NCI-H1417 treated with DMSO at 0.1 percent for 48 hours (cell line): ENCODE data around the gene SLC35A4.
"Not testable (repeated sequence)": the region's sequence is repeated elsewhere in the genome, so short reads cannot be mapped to it uniquely, and the experiment has no call there.

ENCODE experiments used
- DNase-seq: peaks from one replicate; lab custom pipeline; 2025; lab: John Stamatoyannopoulos, UW

SLC35A4 gene

GRCh38 chr5:140558542-140558941 lies 6.1 kb upstream of the SLC35A4 start:
- no peak for DNase-seq

- DNase-seq, result no peak
These were observed 4.4 kb upstream of the SLC35A4 start for GRCh38 chr5:140560227-140560626.

DNA sequence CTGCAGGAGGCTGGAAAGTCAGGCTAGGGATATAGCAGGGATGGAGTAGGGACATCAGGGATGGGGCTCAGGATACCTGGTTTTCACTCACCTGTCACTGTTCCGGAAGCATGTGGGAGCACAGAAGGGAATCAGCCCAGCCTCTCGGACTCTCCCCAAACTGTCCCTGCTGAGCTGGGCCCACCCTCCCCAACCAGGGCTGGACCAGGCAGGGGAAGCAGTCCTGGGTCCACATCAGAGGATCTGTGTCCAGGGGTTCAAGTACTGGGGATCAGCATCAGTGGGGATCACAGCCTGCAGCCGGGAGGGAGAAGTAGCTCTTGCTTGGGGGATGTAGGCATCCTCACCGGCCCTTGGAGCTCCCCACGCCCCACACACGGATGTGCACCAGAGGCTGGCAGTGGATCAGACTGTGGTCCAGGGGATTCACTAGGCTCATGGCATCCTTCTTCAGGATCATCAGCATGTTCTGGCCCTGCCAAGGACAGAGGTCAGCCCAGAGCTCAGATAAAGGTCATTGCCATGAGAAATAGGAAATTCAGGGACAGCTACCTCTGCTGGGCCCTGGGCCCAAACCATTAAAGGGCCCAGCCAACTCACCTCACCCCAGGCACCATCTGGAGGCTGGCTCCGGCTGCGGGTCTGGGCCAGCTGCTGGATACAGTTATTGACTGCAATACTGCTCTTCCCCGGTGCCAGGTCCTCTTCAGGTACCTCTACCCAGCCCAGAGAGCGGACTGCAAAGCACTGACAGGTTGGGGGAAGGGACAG lies 2.7 kb upstream of the SLC35A4 start:
- DNase-seq, result no peak

DNA sequence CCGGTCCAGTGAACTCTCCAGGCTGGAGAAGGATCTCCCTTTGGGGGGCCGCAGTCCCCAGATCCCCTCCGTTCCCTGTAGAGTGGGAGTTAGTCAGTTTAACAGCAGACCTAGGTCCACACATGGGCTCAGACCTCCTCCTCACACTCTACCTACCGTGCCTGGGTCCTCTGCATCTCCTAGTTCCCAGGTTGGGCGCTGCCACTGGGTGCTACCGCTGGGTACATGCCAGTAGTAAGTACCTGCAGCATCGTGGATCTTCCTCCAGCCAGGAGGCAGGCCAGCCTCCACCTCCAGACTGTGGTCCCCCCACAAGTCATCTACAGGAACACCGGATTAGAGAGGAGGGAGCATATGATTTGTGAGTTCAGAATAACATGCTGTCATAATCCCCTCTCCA lies 1.0 kb upstream of the SLC35A4 start:
- no peak for DNase-seq

GRCh38 chr5:140565024-140565779 lies 574 bp downstream of the SLC35A4 start:
- no peak for DNase-seq

GRCh38 chr5:140565780-140566095 lies 1.1 kb downstream of the SLC35A4 start:
- DNase-seq, result no peak

DNA sequence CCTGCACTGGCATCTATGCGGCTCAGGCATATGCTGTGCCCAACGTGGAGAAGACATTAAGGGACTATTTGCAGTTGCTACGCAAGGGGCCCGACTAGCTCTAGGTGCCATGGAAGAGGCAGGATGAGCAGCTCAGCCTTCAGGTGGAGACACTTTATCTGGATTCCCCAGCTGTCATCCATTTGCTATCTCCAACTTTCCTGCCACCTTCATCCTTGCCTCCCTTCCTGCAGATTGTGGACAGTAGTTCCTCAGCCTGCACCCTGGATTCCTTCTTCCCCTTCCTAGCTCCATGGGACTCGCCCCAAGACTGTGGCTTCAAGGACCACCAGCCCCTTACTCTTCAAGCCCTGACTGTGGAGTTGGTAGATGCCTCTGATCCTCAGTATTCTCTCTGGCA lies 2.0 kb downstream of the SLC35A4 start:
- DNase-seq, result no peak

DNA sequence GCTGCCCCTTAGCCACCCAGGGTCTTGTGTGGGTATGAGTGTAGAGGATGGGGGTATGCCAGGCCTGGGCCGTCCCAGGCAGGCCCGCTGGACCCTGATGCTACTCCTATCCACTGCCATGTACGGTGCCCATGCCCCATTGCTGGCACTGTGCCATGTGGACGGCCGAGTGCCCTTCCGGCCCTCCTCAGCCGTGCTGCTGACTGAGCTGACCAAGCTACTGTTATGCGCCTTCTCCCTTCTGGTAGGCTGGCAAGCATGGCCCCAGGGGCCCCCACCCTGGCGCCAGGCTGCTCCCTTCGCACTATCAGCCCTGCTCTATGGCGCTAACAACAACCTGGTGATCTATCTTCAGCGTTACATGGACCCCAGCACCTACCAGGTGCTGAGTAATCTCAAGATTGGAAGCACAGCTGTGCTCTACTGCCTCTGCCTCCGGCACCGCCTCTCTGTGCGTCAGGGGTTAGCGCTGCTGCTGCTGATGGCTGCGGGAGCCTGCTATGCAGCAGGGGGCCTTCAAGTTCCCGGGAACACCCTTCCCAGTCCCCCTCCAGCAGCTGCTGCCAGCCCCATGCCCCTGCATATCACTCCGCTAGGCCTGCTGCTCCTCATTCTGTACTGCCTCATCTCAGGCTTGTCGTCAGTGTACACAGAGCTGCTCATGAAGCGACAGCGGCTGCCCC lies 2.6 kb downstream of the SLC35A4 start:
- no peak for DNase-seq

DNA sequence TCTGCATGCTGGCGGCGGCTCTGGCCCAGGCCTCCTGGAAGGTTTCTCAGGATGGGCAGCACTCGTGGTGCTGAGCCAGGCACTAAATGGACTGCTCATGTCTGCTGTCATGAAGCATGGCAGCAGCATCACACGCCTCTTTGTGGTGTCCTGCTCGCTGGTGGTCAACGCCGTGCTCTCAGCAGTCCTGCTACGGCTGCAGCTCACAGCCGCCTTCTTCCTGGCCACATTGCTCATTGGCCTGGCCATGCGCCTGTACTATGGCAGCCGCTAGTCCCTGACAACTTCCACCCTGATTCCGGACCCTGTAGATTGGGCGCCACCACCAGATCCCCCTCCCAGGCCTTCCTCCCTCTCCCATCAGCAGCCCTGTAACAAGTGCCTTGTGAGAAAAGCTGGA lies 3.2 kb downstream of the SLC35A4 start:
- no peak for DNase-seq

DNA sequence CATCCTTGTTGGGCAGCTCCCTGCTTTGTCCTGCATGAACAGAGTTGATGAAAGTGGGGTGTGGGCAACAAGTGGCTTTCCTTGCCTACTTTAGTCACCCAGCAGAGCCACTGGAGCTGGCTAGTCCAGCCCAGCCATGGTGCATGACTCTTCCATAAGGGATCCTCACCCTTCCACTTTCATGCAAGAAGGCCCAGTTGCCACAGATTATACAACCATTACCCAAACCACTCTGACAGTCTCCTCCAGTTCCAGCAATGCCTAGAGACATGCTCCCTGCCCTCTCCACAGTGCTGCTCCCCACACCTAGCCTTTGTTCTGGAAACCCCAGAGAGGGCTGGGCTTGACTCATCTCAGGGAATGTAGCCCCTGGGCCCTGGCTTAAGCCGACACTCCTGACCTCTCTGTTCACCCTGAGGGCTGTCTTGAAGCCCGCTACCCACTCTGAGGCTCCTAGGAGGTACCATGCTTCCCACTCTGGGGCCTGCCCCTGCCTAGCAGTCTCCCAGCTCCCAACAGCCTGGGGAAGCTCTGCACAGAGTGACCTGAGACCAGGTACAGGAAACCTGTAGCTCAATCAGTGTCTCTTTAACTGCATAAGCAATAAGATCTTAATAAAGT lies 3.9 kb downstream of the SLC35A4 start:
- no peak for DNase-seq

DNA sequence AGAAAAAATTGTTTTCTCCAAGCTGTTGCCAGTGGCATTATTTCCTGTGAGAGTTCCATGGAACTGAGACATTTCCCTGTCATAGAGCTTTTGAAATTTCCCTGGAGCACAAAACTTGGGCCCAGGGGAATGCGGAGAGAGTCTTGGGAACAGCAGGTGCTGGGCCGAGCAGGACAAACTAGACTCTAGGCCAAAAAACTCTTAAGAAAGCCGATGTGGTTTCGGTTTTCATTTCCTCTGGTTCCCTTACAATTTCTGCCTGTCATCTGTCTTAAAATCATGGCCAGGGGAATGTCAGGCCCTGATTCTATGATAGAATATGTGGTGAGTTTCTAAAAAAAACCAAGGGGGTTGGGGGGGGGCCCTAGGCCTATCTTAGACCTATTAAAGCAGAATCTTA lies 4.6 kb downstream of the SLC35A4 start:
- DNase-seq, result no peak

DNA sequence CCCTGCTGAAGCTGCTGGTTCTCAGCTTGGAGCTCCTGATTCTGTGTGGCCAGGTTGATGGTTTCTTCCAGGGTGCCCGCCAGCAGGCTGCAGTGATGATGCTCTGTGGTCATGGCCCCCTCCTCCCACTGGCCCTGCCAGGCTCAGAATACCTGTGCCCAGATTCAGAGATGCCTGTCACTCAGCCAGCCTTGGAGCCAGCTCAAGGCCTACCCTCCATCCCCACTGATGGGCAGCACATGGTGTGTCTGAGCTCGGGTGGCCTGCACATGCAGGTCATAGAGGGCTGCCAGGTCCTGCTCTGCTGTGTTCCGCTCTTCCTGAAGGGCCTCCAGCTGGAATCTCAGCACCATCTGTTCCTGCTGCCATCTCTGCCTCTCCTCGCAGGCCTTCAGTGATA lies 5.4 kb downstream of the SLC35A4 start:
- no peak for DNase-seq

- no peak for DNase-seq
These were observed 5.9 kb downstream of the SLC35A4 start for GRCh38 chr5:140570488-140570887.

DNA sequence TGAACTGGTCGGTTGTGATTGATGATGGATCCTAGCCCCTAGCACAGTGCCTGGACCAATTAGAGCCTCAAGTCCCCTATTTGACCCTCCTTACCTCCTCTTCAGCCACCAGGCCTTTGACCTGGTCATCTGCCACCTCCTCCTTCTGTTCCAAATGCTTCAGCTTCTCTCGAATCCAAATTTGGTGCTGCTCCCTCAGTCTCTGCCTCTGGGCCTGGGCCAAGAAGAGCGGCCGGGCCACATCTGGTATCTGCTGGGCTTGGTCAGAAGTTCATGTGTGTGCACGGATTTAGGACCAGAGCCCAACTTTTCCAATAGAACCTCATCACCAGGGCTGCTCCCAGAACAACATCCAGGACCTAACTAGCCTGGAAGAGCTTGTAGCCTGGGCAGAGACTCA lies 6.5 kb downstream of the SLC35A4 start:
- DNase-seq, result no peak

DNA sequence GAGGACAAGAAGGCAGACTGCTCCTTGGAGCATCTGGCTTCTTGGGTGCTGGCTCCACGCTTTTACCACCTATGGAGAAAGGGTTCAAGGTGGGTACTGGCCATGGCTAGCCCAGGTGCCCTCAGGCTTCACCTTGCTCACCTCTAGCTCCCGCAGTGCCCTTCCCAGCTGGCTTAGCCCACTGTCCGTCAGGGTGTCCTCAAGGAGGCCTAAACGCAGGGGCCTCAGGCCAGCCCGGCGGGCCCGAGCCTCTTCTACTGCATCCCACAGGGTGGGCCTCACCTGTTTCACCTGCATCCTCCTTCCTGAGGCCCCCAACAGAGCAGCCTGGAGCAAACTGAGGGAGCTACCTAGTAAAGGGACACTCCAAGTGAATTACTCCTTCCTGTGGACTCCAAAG lies 9.1 kb downstream of the SLC35A4 start:
- no peak for DNase-seq

GRCh38 chr5:140574165-140574564 lies 9.5 kb downstream of the SLC35A4 start:
- no peak for DNase-seq

DNA sequence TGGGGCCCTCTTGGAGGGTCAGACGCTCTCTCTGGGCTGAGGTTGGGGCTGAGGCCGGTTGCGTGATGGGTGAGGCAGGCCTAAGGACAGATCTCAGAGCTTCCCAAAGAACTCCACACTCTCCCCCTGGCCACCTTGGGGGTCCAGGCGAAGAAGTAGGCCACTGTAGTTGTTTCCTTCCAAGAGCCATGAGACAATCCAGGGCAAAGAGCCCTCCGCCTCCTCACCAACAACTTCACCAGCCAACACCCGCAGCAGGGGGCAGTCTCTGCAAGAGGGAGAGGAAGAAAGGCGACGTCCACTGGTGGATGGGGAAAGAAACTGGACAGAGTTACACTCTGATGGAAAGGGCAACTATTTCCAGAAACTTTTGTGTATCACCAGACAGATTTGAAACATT lies 10.7 kb downstream of the SLC35A4 start:
- no peak for DNase-seq

DNA sequence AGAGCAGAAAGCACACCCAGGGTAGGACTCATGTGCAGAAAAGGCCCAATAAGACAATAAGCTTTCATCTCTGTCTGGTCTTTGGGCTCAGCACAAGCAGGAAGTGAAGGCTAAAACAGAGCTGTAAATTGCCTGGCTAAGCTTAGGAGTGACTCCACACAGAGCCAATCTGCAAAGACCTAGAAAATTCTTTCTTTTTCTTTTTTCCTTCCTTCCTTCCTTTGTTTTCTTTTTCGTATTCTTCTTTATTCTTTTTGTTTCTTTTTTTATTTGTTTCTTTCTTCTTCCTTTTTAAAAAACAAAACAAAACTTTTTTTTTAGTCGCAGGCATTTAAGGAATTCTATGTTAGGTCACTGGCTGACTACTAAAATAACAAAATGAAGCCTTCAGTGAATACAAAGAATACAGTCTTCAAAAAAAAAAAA lies 12.2 kb downstream of the SLC35A4 start:
- DNase-seq, result no peak

GRCh38 chr5:140579188-140579747 lies 14.6 kb downstream of the SLC35A4 start:
- not testable (repeated sequence) for DNase-seq

DNA sequence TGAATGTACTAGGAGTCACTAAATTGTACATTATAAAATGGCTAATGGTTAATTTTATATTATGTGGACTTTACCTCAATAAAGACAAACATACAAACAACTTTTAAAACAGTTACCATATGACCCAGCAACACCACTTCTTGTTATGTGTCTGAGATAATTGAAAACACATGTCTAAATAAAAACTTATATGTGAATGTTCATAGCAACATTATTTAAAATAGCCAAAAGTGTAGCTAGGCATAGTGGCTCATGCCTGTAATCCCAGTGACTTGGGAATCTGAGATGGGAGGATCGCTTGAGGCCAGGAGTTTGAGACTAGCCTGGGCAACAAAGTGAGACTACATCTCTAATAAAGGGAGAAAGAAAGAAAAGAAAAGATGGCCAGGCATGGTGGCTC lies 22.9 kb downstream of the SLC35A4 start:
- DNase-seq, result no peak

DNA sequence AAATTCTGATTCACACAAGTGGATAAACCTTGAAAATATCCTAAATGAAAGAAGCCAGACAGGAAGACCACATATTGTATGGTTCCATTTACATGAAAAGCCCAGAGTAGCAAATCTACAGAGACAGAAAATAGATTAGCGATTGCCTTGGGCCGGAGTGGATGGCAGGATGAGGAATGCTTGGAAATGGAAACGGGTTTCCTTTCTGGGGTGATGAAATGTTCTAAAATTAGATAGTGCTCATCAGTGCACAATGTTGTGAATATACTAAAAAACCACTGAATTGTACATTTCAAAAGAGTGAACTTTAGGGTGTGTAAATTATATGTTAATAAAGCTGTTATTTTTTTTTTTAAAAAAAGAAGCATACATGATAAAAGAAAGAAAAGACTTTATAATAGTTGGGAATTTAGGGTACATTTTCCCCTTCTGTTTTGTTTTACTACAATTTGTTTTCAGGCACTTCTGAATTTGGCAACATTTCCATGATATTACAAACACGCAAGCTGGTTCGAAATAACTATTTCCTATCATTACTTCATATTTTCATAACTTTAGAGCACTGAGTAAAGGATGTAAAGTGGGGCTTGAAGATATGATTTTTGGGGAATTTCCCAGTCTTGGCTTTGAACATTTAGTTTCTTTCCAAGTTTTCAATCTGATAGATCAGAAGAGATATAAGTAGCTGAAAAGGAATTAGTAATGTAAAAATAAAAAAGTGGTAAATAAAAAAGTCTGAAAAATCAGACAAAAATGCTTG lies 23.9 kb downstream of the SLC35A4 start:
- DNase-seq, result no peak

GRCh38 chr5:140590861-140591260 lies 26.2 kb downstream of the SLC35A4 start:
- DNase-seq, result no peak
